Neutrophil (primary cell): ENCODE results near the gene IRGQ.
"Not testable (repeated sequence)": the region's sequence is repeated elsewhere in the genome, so short reads cannot be mapped to it uniquely, and the experiment has no call there.

Source experiments
- H3K27ac ChIP-seq: fragments of 200-600 bp; sonication (generic); 2 replicates; pipeline ENCODE4 v1.5.1; 2016; ENCODE audit warnings: mild to moderate bottlenecking, moderate library complexity
- H3K27me3 ChIP-seq: fragments of 200-600 bp; sonication (generic); 2 replicates; pipeline ENCODE4 v1.6.0; 2016; ENCODE audit warnings: mild to moderate bottlenecking
- H3K36me3 ChIP-seq: fragments of 200-600 bp; sonication (generic); 2 replicates; pipeline ENCODE4 v1.5.1; 2017
- H3K4me1 ChIP-seq, 2 experiments: fragments of 200-600 bp in 1 of 2; sonication (generic) in 1 of 2; 1 replicate in 1 of 2; 2 replicates in 1 of 2; pipeline versions ENCODE4 v1.5.1 to v1.6.1; 2013 to 2016; ENCODE audit warnings: low read depth in 1 of 2, low read length in 1 of 2, mild to moderate bottlenecking in 1 of 2, moderate library complexity in 1 of 2; ENCODE audit not compliant: control insufficient read depth in 1 of 2, insufficient read depth in 1 of 2
- H3K4me3 ChIP-seq, 2 experiments: fragments of 200-600 bp in 1 of 2; sonication (generic) in 1 of 2; 1 replicate in 1 of 2; 2 replicates in 1 of 2; pipeline ENCODE4 v1.5.1; 2013 to 2016; ENCODE audit warnings: low read depth in 1 of 2, low read length in 1 of 2, mild to moderate bottlenecking in 1 of 2, moderate library complexity in 1 of 2
- H3K9me3 ChIP-seq: fragments of 200-600 bp; sonication (generic); 2 replicates; pipeline ENCODE4 v1.5.1; 2016
- CTCF ChIP-seq: fragments of 200-600 bp; sonication (generic); IDR thresholded peaks from 2 replicates; pipeline ENCODE4 v1.5.1; 2016; ENCODE audit warnings: antibody characterized with exemption

IRGQ gene

GRCh38 chr19:43553656-43554055 lies 42.3 kb downstream of the IRGQ start:
- Histone ChIP-seq H3K9me3 (no peaks in the 10 kb centered on the region), H3K36me3 (peaks cover 72% of the 10 kb centered on the region), H3K27ac (no peak overlapping the region), H3K4me3 (no peak overlapping the region), H3K4me1 (no peaks in the 10 kb centered on the region), H3K27me3 (no peaks in the 10 kb centered on the region)
- TF ChIP-seq CTCF = no peak

- no peak for TF ChIP-seq CTCF
- Histone ChIP-seq H3K27me3 (no peaks in the 10 kb centered on the region), H3K36me3 (peaks cover 66% of the 10 kb centered on the region)
These were observed 43.3 kb downstream of the IRGQ start for GRCh38 chr19:43552616-43553015.

GRCh38 chr19:43552198-43552450 lies 43.8 kb downstream of the IRGQ start:
- no peak overlapping the region for H3K27ac ChIP-seq
- TF ChIP-seq CTCF = no peak
- no peaks in the 10 kb centered on the region for H3K4me1 ChIP-seq
- H3K9me3 ChIP-seq = no peaks in the 10 kb centered on the region
- no peak overlapping the region for H3K4me3 ChIP-seq
- no peaks in the 10 kb centered on the region for H3K27me3 ChIP-seq
- peaks cover 67% of the 10 kb centered on the region for H3K36me3 ChIP-seq

More at GRCh38 chr19:43552616-43553015, 43.3 kb downstream of the IRGQ start:
- Histone ChIP-seq H3K4me1 (no peaks in the 10 kb centered on the region), H3K4me3 (no peak overlapping the region), H3K27ac (no peak overlapping the region), H3K9me3 (no peaks in the 10 kb centered on the region)

GRCh38 chr19:43551399-43552197 lies 44.3 kb downstream of the IRGQ start:
- TF ChIP-seq CTCF = no peak
- no peak overlapping the region for H3K4me3 ChIP-seq

GRCh38 chr19:43548706-43549105 lies 47.2 kb downstream of the IRGQ start:
- H3K4me3 ChIP-seq = no peak overlapping the region
- no peak for TF ChIP-seq CTCF
- no peaks in the 10 kb centered on the region for H3K27me3 ChIP-seq
- H3K27ac ChIP-seq = no peak overlapping the region
- H3K36me3 ChIP-seq = peaks cover 80% of the 10 kb centered on the region
- no peaks in the 10 kb centered on the region for H3K4me1 ChIP-seq
- H3K9me3 ChIP-seq = no peaks in the 10 kb centered on the region

More at GRCh38 chr19:43551399-43552197, 44.3 kb downstream of the IRGQ start:
- Histone ChIP-seq H3K9me3 (no peaks in the 10 kb centered on the region), H3K27ac (no peak overlapping the region), H3K27me3 (no peaks in the 10 kb centered on the region), H3K36me3 (peaks cover 70% of the 10 kb centered on the region), H3K4me1 (no peaks in the 10 kb centered on the region)

GRCh38 chr19:43547926-43548325 lies 48.0 kb downstream of the IRGQ start:
- H3K27ac ChIP-seq, H3K4me3 ChIP-seq, H3K27me3 ChIP-seq, H3K4me1 ChIP-seq, H3K9me3 ChIP-seq: not testable (repeated sequence)
- H3K36me3 ChIP-seq = peaks cover 80% of the 10 kb centered on the region
